NOMO-1 treated with dmso at 0.1 percent for 144 hours (cell line): Measurements from ENCODE around the gene LMOD3.

ENCODE experiments used
- DNase-seq: peaks from one replicate; lab custom pipeline; 2025; ENCODE audit not compliant: unreplicated experiment; lab: John Stamatoyannopoulos, UW

Gene LMOD3

GRCh38 chr3:69126216-69126615 is 3.8 kb upstream of the LMOD3 start:
- DNase-seq = no peak

GRCh38 chr3:69121950-69122349 is 445 bp downstream of the LMOD3 start:
- no peak for DNase-seq

GRCh38 chr3:69121513-69121912 is 882 bp downstream of the LMOD3 start:
- no peak for DNase-seq

- peak; percentile 30 for DNase-seq
Observed at GRCh38 chr3:69120879-69121464, 1.4 kb downstream of the LMOD3 start.

GRCh38 chr3:69119681-69120080 is 2.7 kb downstream of the LMOD3 start:
- DNase-seq = no peak

GRCh38 chr3:69119138-69119537 is 3.3 kb downstream of the LMOD3 start:
- no peak for DNase-seq

GRCh38 chr3:69118555-69118954 is 3.8 kb downstream of the LMOD3 start:
- DNase-seq = no peak

GRCh38 chr3:69116897-69117296 is 5.5 kb downstream of the LMOD3 start:
- DNase-seq = no peak

- no peak for DNase-seq
Observed at GRCh38 chr3:69116162-69116561, 6.2 kb downstream of the LMOD3 start.

GRCh38 chr3:69115731-69116130 is 6.7 kb downstream of the LMOD3 start:
- no peak for DNase-seq

GRCh38 chr3:69113536-69113935 is 8.9 kb downstream of the LMOD3 start:
- no peak for DNase-seq

- no peak for DNase-seq
Observed at GRCh38 chr3:69110941-69111546, 11.4 kb downstream of the LMOD3 start.

GRCh38 chr3:69108811-69109210 is 13.6 kb downstream of the LMOD3 start:
- DNase-seq = no peak

- no peak for DNase-seq
Observed at GRCh38 chr3:69107841-69108240, 14.6 kb downstream of the LMOD3 start.

- no peak for DNase-seq
Observed at GRCh38 chr3:69105320-69105719, 17.1 kb downstream of the LMOD3 start.

- no peak for DNase-seq
Observed at GRCh38 chr3:69104586-69104985, 17.8 kb downstream of the LMOD3 start.

GRCh38 chr3:69103123-69103522 is 19.3 kb downstream of the LMOD3 start:
- DNase-seq = no peak

- DNase-seq = no peak
Observed at GRCh38 chr3:69102384-69102783, 20.0 kb downstream of the LMOD3 start.

GRCh38 chr3:69099576-69099975 is 22.8 kb downstream of the LMOD3 start:
- no peak for DNase-seq

GRCh38 chr3:69097407-69098086 is 24.8 kb downstream of the LMOD3 start:
- DNase-seq = no peak

GRCh38 chr3:69096299-69096698 is 26.1 kb downstream of the LMOD3 start:
- no peak for DNase-seq

GRCh38 chr3:69095636-69096035 is 26.8 kb downstream of the LMOD3 start:
- no peak for DNase-seq
